ENCODE measurements around the gene NUBP1.
A peak's percentile ranks its signal among the peaks of the same experiment; 100 is the strongest.
"Not testable (repeated sequence)": the region's sequence is repeated elsewhere in the genome, so short reads cannot be mapped to it uniquely, and the experiment has no call there.

The NUBP1 gene

DNA sequence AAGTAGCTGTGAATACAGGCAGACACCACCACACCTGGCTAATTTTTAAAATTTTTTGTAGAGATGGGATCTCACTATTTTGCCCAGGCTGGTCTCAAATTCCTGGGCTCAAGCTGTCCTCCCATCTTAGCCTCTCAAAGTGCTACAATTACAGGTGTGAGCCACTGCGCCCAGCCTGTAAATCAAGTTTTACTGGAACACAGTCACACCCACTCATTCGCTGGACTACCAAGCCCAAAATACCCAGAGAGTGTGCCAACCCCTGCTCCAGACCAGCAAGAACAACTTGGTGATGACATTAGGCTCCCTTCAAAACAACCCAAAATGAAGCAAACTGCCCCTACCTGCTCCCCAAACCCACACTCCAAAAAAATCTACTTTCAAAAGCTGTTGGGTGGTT is 39.0 kb downstream of the NUBP1 start:
- no peak for DNase-seq (ENCODE audit: low spot score)
- TF ChIP-seq, protein P1, sequence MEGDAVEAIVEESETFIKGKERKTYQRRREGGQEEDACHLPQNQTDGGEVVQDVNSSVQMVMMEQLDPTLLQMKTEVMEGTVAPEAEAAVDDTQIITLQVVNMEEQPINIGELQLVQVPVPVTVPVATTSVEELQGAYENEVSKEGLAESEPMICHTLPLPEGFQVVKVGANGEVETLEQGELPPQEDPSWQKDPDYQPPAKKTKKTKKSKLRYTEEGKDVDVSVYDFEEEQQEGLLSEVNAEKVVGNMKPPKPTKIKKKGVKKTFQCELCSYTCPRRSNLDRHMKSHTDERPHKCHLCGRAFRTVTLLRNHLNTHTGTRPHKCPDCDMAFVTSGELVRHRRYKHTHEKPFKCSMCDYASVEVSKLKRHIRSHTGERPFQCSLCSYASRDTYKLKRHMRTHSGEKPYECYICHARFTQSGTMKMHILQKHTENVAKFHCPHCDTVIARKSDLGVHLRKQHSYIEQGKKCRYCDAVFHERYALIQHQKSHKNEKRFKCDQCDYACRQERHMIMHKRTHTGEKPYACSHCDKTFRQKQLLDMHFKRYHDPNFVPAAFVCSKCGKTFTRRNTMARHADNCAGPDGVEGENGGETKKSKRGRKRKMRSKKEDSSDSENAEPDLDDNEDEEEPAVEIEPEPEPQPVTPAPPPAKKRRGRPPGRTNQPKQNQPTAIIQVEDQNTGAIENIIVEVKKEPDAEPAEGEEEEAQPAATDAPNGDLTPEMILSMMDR (IDR thresholded peaks at IDR 0.05; ENCODE audit: extremely low read depth, insufficient read depth, missing control alignments): no peak
- in situ Hi-C loops (cut with MboI; ENCODE audit: low pct_unique_long_range_greater_than_20kb, low sequenced_read_pairs, unreplicated experiment): no loop called here

DNA sequence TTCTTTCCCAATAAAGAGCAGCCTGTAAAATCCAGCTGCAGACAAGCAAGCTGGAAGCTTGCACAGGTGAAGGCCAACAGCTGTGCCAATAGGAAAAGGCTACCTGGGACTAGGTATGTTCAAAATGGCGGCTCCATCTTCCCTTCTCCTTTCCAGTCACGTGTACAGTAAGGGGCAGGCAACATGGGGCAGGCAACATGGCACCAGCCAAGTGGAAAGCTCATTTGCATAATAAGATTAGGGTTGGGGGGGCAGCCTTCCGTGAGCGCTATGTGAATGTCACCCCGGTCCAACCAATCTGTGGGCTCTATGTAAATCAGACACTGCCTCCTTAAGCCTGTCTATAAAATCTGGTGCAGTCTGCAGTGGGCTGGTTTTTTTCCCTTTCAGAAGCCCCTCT is 43.7 kb downstream of the NUBP1 start:
- TF ChIP-seq, protein P1 (IDR thresholded peaks at IDR 0.05; ENCODE audit: extremely low read depth, insufficient read depth, missing control alignments): no peak
- no peak for DNase-seq (ENCODE audit: low spot score)
- in situ Hi-C loops (cut with MboI; ENCODE audit: low pct_unique_long_range_greater_than_20kb, low sequenced_read_pairs, unreplicated experiment): no loop called here

DNA sequence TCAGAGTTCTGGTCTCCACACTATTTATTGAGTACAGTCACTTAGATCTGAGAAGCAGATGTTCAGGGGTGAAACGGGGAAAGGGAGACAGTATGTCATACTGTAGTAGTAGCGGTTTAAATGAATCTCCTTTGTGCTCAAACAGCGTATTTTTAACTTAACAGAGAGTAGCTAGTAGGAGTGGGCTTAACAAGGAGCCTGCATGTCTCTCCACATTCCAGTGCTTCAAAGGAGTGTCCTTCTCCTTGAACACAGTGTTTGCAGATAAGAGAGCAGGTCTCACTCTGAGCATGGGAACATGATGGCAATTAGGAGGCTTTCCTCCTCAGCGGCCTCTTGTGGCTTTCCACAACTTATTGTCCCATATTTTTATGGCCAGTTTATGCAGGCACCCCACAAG is 45.0 kb downstream of the NUBP1 start:
- in situ Hi-C loops (cut with MboI; ENCODE audit: low pct_unique_long_range_greater_than_20kb, low sequenced_read_pairs, unreplicated experiment); DNase-seq (ENCODE audit: low spot score): not testable (repeated sequence)

DNA sequence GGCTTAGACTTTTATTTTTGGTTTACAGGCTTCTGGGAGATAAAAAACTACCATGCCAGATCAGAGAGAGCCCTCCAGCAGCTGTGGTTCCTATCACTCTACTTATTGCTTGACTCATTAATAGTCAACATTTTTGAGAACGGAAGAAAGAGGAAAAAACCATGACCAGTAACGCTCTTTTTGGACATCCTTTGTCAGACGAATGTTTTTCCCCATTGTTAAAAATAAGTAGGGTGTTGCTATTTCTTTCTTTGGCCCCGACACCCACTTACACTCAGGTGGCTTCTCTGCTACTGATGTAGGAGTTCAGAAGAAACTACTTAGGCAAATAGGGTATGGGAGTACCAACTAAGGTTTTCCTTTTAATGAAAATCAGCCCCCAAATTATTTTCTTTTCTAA is 47.4 kb downstream of the NUBP1 start:
- DNase-seq (ENCODE audit: low spot score): peak; percentile 67
- TF ChIP-seq, protein P1 (IDR thresholded peaks at IDR 0.05; ENCODE audit: extremely low read depth, insufficient read depth, missing control alignments): no peak
- in situ Hi-C loops (cut with MboI; ENCODE audit: low pct_unique_long_range_greater_than_20kb, low sequenced_read_pairs, unreplicated experiment): no loop called here

DNA sequence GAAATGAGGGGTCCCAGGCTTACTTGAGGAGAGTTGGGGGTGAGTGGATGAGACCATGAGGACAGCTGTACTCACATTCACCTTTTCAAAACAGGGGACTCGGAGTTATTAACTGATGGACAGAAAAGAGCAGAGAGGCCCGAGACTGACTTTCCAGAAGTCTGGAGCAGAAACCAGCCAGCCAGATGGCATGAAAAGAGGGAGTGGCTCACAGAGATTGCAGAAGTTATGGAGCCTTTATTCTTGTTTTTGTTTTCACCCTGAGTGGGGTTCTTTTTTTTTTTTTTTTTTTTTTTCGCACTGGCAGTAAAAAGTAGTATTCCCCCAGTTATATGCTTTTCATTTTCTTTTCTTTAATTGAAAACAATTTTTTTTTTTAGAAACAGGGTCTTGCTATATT is 56.1 kb downstream of the NUBP1 start:
- in situ Hi-C loops (cut with MboI; ENCODE audit: low pct_unique_long_range_greater_than_20kb, low sequenced_read_pairs, unreplicated experiment): no loop called here
- TF ChIP-seq, protein P1 (IDR thresholded peaks at IDR 0.05; ENCODE audit: extremely low read depth, insufficient read depth, missing control alignments): no peak
- no peak for DNase-seq (ENCODE audit: low spot score)

DNA sequence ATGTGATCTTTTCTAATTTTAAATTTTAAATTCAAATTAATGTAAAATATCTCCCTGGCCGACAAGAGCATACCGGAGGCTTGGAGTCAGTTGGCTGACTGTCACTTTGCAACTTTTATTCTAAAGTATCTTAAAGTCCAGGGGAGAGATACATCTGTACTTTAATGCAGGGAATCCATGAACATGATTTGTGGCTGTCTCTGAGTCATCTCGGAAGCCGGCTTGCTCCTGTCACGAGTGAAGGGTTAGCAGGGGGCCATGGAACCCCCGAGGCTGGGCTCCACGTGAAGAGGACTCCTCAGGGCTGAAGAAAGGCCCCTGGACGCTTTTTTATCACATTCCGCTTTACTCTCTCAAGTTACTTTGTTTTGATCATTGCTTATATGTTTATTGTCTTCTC is 61.7 kb downstream of the NUBP1 start:
- in situ Hi-C loops (cut with MboI; ENCODE audit: low pct_unique_long_range_greater_than_20kb, low sequenced_read_pairs, unreplicated experiment): no loop called here
- TF ChIP-seq, protein P1 (IDR thresholded peaks at IDR 0.05; ENCODE audit: extremely low read depth, insufficient read depth, missing control alignments): no peak
- DNase-seq (ENCODE audit: low spot score): no peak

DNA sequence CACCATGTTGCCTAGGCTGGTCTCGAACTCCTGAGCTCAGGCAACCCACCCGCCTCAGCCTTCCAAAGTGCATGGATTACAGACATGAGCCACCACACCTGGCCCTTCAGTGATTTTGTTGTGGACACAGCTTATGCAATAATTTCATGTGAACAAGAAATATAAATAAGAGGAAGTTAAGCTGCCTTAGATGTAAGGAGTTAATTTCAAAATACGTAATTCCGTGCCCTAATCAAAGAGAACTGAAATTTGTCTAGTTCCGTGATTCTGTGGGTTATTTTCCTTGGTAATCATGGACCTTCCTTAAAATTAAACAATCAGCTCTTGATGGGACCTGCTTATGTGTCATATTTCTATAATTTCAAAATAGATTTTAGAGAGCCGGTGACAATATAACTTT is 63.1 kb downstream of the NUBP1 start:
- TF ChIP-seq, protein P1 (IDR thresholded peaks at IDR 0.05; ENCODE audit: extremely low read depth, insufficient read depth, missing control alignments): no peak
- DNase-seq (ENCODE audit: low spot score): no peak
- in situ Hi-C loops (cut with MboI; ENCODE audit: low pct_unique_long_range_greater_than_20kb, low sequenced_read_pairs, unreplicated experiment): no loop called here

Data from GM13977 (cell line).